HG03558 (cell line): ENCODE measurements around the gene EEFSEC.

Experiments
- ATAC-seq: cut with Tn5 transposase; IDR thresholded peaks from one replicate; pipeline ENCODE4 v1.9.1; 2021; ENCODE audit warnings: moderate number of reproducible peaks; ENCODE audit not compliant: unreplicated experiment; ENCODE audit errors: extremely low read depth

The EEFSEC gene

GRCh38 chr3:128214056-128214455 lies 60.8 kb downstream of the EEFSEC start:
- no peak for ATAC-seq

DNA sequence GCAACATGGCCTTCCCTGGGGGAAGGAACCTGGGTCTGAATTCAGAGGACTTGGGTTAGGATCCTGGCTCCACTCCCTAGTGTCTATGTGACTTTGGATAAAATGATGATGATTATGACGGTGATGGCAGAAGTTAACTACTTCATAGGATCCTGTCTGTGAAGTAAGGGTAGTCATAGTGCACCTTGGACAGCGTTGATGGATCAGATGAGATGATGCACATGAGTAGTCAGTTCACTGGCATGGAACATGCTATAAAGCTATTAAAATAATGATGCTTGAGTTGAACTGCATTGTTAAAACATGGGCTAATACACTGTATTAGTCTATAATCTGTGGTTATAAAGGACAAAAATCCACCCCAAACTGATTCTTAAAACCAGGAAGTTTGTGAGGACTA lies 62.0 kb downstream of the EEFSEC start:
- ATAC-seq, result no peak

GRCh38 chr3:128215800-128216495 lies 62.7 kb downstream of the EEFSEC start:
- ATAC-seq, result no peak

- no peak for ATAC-seq
Observed at GRCh38 chr3:128217702-128218547, 64.6 kb downstream of the EEFSEC start.

DNA sequence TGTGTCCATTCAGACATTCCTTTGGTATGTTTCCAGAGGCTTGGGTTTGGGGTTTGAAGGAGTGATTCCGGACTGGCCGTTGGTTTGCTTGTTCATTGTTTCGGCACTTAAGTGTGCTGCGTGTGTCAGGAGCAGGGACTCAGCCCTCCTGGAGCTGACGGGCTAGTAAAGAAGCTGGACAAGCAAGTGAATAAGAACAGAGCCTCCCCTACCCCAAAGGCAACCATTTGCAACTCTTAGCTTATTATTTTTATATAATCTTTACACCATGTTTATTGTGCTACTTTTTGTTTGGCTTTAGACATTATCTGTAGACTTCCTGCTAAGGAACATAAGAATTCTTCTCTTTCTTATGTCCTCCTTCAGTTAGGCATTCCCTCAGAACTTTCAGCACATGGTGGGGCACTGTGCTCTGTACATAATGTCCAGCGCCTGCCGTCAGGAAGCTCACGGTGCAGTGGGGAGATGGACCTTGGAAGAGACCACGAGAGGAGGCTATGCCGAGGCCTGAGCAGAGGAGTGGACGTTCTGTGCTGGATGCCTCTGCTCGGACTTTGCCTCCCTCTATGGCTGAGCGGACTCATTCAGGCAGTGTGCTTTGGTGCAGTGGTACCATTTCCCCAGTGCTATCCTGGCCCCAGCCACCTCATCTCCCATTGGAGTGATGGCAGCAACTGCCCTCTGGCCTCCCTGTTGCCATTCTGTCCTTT lies 65.4 kb downstream of the EEFSEC start:
- no peak for ATAC-seq

- no peak for ATAC-seq
Observed at GRCh38 chr3:128221328-128221727, 68.0 kb downstream of the EEFSEC start.

- no peak for ATAC-seq
Observed at GRCh38 chr3:128222796-128223385, 69.6 kb downstream of the EEFSEC start.

- no peak for ATAC-seq
Observed at GRCh38 chr3:128226186-128226725, 73.0 kb downstream of the EEFSEC start.

DNA sequence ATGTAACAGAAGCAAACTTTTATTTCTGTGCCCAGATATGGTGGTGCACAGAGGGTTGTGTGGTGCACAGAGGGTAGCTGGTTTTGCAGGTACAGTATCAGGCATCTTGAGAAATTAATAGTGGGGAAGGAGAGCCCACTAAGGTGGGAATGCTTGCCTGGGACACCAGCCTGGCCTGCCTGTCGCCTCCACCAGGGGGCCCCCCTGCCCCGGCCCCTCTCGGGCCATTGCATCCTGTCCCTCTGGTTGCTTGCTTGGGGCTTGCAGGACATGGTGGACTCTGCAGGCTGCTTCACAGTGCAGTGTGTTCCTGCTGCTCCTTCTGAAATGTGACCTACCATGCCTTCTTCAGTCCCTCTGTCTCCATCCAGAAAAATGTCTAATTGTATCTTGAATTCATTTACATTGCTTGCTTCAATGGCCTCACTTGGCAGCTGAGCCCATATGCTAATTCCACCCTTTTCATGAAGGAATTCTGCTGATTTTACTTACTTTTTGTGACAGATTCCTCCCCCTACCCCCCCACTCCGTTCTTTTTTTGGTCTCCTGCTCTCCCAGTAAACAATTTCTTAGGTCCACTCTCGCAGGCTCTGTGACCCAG lies 73.6 kb downstream of the EEFSEC start:
- no peak for ATAC-seq

- no peak for ATAC-seq
Observed at GRCh38 chr3:128227507-128227906, 74.2 kb downstream of the EEFSEC start.

DNA sequence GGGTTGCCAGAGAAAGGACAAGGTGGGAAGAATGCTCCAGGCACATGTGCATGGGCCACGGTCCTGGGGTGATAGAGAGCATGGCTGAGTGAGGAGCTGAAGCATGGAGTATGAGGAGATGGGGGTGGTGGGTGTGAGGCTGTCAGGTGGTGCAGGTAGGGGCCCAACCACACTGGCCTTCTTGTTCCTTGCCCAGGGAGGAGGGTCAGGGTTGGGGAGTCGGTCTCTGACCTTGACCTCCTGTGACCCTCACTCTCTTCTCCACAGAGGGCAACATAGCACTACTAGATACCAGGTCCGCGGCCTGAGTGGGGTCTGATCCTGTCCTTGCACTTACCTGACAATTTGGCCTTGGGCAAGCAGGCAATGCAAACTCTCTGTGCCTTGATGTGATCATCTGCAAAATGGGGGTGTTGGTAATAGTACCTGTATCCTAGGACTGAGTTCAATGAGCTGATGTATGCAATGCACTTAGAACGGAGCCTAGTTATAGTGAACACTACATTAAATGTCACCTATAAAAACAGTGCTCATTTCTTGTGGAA lies 75.2 kb downstream of the EEFSEC start:
- ATAC-seq, result no peak

DNA sequence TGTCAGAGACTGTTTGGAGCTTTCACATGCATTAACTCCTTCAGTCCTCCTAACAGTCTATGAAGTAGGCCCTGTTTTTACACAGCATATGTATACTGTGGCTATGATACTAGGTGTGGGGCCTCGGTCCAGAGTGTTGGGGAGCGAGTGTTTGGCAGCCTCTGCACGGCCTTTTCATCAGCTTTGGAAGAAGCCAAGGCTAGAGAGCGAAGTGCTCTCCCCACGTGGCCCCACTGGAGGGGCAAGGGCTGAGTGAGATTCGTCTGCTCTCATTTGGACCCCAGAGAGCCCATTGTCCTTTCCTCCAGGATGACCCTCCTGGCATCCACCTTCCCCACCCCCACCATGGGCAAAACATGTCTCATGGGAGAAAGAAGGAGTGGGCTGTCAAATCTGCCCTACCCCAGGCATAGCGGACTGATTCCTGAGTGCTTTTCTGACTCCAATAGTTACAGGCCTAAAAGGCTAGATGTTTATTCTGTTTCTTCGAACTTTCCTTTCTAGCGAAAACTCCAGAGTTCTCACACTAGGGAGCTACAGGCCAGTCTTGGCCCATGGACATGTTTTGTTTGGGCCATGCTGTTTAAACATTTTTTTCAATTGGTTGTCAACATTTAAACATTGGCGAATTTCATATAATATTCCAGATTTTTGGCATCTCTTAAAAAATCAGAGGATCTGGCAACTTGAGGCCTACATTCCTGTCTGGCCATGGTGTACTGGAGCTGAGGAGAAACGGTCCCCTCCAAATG lies 76.0 kb downstream of the EEFSEC start:
- ATAC-seq, result no peak

DNA sequence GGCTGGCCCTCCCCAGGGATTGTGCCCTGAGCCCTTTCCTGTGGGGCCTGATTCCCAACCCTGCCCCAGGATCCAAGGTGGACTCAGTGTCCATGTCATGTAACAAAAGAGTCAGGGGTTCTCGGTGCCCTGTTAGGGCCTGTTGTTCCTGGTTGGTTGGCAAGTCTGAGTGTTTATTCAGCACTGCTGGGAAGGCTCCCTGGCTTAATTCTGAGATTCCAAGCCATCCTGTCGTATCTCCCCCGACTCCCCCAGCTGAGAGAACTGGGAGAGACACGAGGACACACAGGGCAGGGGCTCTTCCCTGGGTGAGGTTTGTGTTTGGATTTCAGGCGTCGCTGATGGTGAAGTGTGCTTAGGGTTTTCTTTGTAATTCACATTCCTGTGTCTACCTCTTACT lies 78.3 kb downstream of the EEFSEC start:
- no peak for ATAC-seq

- ATAC-seq, result no peak
Observed at GRCh38 chr3:128232376-128233178, 79.3 kb downstream of the EEFSEC start.

DNA sequence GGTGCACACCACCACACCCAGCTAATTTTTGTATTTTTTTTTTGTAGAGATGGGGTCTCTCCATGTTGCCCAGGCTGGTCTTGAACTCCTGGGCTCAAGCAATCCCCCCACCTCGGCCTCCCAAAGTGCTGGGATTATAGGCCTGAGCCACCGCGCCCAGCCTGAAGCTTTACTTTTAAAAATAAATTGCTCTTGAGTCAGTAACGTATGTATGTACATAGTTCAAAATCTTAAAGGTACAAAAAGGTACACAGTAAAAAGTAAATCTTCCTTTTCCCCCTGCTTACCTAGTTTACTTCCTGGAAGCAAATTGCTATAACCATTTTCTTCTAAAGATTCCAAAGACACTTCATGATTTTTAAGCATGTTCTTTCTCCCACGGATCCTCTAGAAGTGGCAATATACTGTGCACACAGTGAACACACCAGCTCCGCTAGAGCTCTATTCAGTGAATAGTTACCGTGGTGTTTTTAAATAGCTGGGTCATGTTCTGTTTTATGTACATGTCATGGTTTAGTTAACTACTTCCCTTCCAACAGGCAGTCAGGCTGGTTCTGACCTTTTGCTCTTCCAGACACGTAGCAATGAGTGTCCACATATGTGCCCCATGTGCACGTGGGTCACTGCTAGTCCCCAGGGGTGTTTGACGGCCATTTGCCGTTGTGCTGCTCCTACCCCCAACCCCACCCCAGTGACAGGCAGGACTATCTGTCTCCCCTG lies 82.1 kb downstream of the EEFSEC start:
- ATAC-seq, result no peak

GRCh38 chr3:128236657-128237056 lies 83.4 kb downstream of the EEFSEC start:
- ATAC-seq, result no peak

- ATAC-seq, result no peak
Observed at GRCh38 chr3:128237348-128238183, 84.3 kb downstream of the EEFSEC start.
